NCI-H748 (cell line): ENCODE results near the gene CLBA1.

Source experiments
- DNase-seq: peaks from one replicate; lab custom pipeline; 2025; ENCODE audit not compliant: unreplicated experiment; lab: John Stamatoyannopoulos, UW

CLBA1 gene

GRCh38 chr14:104979758-104980610 is 5.6 kb upstream of the CLBA1 start:
- DNase-seq = no peak

- DNase-seq = no peak
Measured at GRCh38 chr14:104980611-104981531, 4.7 kb upstream of the CLBA1 start.

GRCh38 chr14:104981699-104982541 is 3.7 kb upstream of the CLBA1 start:
- DNase-seq = no peak

GRCh38 chr14:104982548-104983230 is 2.9 kb upstream of the CLBA1 start:
- no peak for DNase-seq

- DNase-seq = no peak
Measured at GRCh38 chr14:104983231-104983721, 2.3 kb upstream of the CLBA1 start.

- no peak for DNase-seq
Measured at GRCh38 chr14:104984056-104984894, 1.3 kb upstream of the CLBA1 start.

- no peak for DNase-seq
Measured at GRCh38 chr14:104986487-104987164, 1.0 kb downstream of the CLBA1 start.

GRCh38 chr14:104989236-104989950 is 3.8 kb downstream of the CLBA1 start:
- no peak for DNase-seq

- DNase-seq = no peak
Measured at GRCh38 chr14:104989951-104990303, 4.3 kb downstream of the CLBA1 start.

- no peak for DNase-seq
Measured at GRCh38 chr14:104991896-104992230, 6.3 kb downstream of the CLBA1 start.

GRCh38 chr14:104992501-104992900 is 6.9 kb downstream of the CLBA1 start:
- no peak for DNase-seq

- no peak for DNase-seq
Measured at GRCh38 chr14:104993306-104993705, 7.7 kb downstream of the CLBA1 start.

GRCh38 chr14:104993808-104994591 is 8.4 kb downstream of the CLBA1 start:
- no peak for DNase-seq

GRCh38 chr14:104994978-104995377 is 9.4 kb downstream of the CLBA1 start:
- DNase-seq = no peak

GRCh38 chr14:104996032-104996431 is 10.4 kb downstream of the CLBA1 start:
- no peak for DNase-seq

- no peak for DNase-seq
Measured at GRCh38 chr14:104996483-104996882, 10.9 kb downstream of the CLBA1 start.

GRCh38 chr14:104998801-104999200 is 13.2 kb downstream of the CLBA1 start:
- DNase-seq = no peak

GRCh38 chr14:104999361-104999760 is 13.8 kb downstream of the CLBA1 start:
- no peak for DNase-seq
